ENCODE data around the gene HPGDS.

The HPGDS gene

DNA sequence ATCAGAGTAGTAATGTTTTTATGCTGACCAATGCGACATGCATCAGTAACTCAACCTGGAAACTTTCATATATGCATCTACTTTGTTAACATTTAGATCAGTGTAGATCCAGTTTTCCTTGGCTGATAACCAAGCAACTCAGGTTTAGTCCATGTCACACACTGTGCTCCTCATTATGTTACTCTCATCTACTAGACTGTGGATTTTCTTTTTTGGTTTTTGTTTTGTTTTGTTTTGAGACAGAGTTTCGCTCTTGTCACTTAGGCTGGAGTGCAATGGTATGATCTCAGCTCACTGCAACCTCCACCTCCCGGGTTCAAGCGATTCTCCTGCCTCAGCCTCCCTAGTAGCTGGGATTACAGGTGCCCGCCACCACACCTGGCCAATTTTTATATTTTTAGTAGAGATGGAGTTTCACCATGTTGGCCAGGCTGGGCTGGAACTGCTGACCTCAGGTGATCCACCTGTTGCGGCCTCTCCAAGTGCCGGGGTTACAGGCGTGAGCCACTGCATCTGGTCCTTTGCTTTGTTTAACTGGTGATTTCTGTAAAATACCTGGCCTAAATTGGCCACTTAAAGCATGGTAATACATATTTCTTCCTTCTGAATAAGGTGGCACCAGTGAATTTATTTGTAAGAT is 86.4 kb downstream of the HPGDS start:
- DNase-seq (ENCODE audit: low spot score): no peak

DNA sequence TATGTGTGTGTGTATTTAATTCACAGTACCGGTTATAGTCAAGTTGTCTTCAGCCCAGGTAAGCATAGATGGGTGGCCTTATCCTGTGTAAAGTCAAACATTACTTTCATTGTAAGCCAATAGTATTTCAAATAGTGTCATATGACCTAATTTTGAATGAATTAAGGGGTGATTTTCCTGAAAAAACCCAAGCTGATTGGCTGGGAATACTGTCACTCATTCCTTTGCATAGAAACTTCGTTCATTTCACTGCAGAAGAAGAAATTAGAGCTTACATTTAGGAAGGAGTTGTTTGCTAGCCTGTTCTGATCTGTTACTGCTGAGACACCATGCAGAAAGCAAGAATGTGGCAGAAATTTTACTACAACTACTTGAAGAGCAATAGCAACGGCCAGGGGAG is 89.6 kb downstream of the HPGDS start:
- DNase-seq (ENCODE audit: low spot score): no peak

DNA sequence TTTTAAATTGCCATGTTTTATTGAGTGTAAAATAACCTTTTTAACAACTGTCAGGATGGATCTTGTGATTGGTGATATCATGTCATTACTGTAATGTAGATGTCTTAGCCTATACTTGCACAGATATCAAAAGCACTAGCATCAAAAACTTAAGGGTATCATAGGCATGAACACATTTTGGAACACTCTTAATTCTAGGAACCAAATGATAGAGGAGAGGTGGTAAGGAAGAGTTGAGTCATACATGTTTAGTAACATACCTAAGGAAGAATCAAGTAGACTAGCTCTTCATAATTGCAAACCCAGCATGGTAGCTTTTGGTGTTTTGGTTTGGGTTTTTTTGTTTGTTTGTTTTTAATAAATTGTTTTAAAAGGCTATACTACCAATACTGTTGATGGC is 91.5 kb downstream of the HPGDS start:
- DNase-seq (ENCODE audit: low spot score): no peak

Measured in left forelimb (tissue), 1 donor.